Osteoblast (primary cell): ENCODE measurements around the gene ZNF778. TPM values are rescaled to one million over a fixed set of nuclear protein-coding genes. Genes with fewer than 3 reads are reported as not detected.
A peak's percentile ranks its signal among the peaks of the same experiment; 100 is the strongest.

Source experiments
- DNase-seq: peaks from one replicate; pipeline ENCODE4 v3.0.0; 2011; ENCODE audit warnings: low spot score, mixed read lengths; ENCODE audit not compliant: insufficient read length; ENCODE audit errors: missing footprints
- H2AFZ ChIP-seq: 2 replicates; pipeline ENCODE4 v1.6.0; 2011; ENCODE audit warnings: mild to moderate bottlenecking, low read length
- H3K27ac ChIP-seq: 2 replicates; pipeline ENCODE4 v1.5.1; 2011; ENCODE audit warnings: mild to moderate bottlenecking, low read depth, low read length, moderate library complexity
- H3K27me3 ChIP-seq: 2 replicates; pipeline ENCODE4 v1.6.0; 2012; ENCODE audit warnings: mild to moderate bottlenecking, control low read depth, inconsistent platforms, low read length, moderate library complexity; ENCODE audit not compliant: insufficient read depth
- H3K36me3 ChIP-seq: 2 replicates; pipeline ENCODE4 v1.5.1; 2011; ENCODE audit warnings: mild to moderate bottlenecking, low read length, control low read depth, moderate library complexity; ENCODE audit not compliant: insufficient read depth
- H3K4me1 ChIP-seq: 2 replicates; pipeline ENCODE4 v1.5.1; 2011; ENCODE audit warnings: mild to moderate bottlenecking, low read length, control low read depth, moderate library complexity; ENCODE audit not compliant: insufficient read depth
- H3K4me2 ChIP-seq: 2 replicates; pipeline ENCODE4 v1.6.0; 2011; ENCODE audit warnings: mild to moderate bottlenecking, low read length; ENCODE audit not compliant: insufficient read depth
- H3K4me3 ChIP-seq: fragments of 200-600 bp; sonication (generic); 3 replicates; pipeline ENCODE4 v1.5.1; 2012; ENCODE audit warnings: mild to moderate bottlenecking, low read length, inconsistent platforms; ENCODE audit not compliant: insufficient read depth
- H3K79me2 ChIP-seq: 2 replicates; pipeline ENCODE4 v1.6.0; 2012; ENCODE audit warnings: mild to moderate bottlenecking, low read length, control low read depth, inconsistent platforms; ENCODE audit not compliant: insufficient read depth
- H3K9me3 ChIP-seq: 2 replicates; pipeline ENCODE4 v1.5.1; 2011; ENCODE audit warnings: low read depth, low read length, control low read depth
- H4K20me1 ChIP-seq: 2 replicates; pipeline ENCODE4 v1.6.0; 2012; ENCODE audit warnings: mild to moderate bottlenecking, low read length, control low read depth; ENCODE audit not compliant: insufficient read depth
- CTCF ChIP-seq: IDR thresholded peaks from 2 replicates; pipeline ENCODE4 v1.5.1; 2011; ENCODE audit warnings: mild to moderate bottlenecking, low read depth, low read length, moderate library complexity; ENCODE audit errors: extremely low read depth
- total RNA-seq: library from RNA; depleted of rRNA; stranded (reverse); fragments of >200 nt; gene quantifications from 2 replicates; pipeline ENCODE4 v1.2.3, GENCODE V29; 2012

The ZNF778 gene
- total RNA-seq, 1 donor, result 8.7 TPM

- H4K20me1 ChIP-seq, result no peaks in the 10 kb centered on the region
- no peaks in the 10 kb centered on the region for H3K36me3 ChIP-seq
- H2AFZ ChIP-seq, result no peak overlapping the region
- no peaks in the 10 kb centered on the region for H3K9me3 ChIP-seq
- no peaks in the 10 kb centered on the region for H3K79me2 ChIP-seq
- H3K27ac ChIP-seq, result no peak overlapping the region
- no peak overlapping the region for H3K4me2 ChIP-seq
- H3K4me1 ChIP-seq, result peaks cover 2% of the 10 kb centered on the region
- H3K27me3 ChIP-seq, result no peaks in the 10 kb centered on the region
- DNase-seq, result peak; percentile 93
- H3K4me3 ChIP-seq, result no peak overlapping the region
- no peak for TF ChIP-seq CTCF
Observed at GRCh38 chr16:89192956-89193575, 24.4 kb upstream of the ZNF778 start.

- no peak overlapping the region for H3K27ac ChIP-seq
- H3K9me3 ChIP-seq, result no peaks in the 10 kb centered on the region
- H3K4me3 ChIP-seq, result no peak overlapping the region
- no peaks in the 10 kb centered on the region for H3K79me2 ChIP-seq
- TF ChIP-seq CTCF, result no peak
- H3K4me2 ChIP-seq, result no peak overlapping the region
- no peaks in the 10 kb centered on the region for H3K27me3 ChIP-seq
- H3K4me1 ChIP-seq, result peaks cover 2% of the 10 kb centered on the region
- no peaks in the 10 kb centered on the region for H4K20me1 ChIP-seq
- no peak overlapping the region for H2AFZ ChIP-seq
- peak; percentile 83 for DNase-seq
- H3K36me3 ChIP-seq, result no peaks in the 10 kb centered on the region
Observed at GRCh38 chr16:89193576-89194293, 23.8 kb upstream of the ZNF778 start.

GRCh38 chr16:89194340-89195311, 22.9 kb upstream of the ZNF778 start:
- no peak overlapping the region for H3K4me3 ChIP-seq
- H3K27me3 ChIP-seq, result peaks cover 5% of the 10 kb centered on the region
- peaks cover 2% of the 10 kb centered on the region for H3K4me1 ChIP-seq
- H3K9me3 ChIP-seq, result no peaks in the 10 kb centered on the region
- H2AFZ ChIP-seq, result no peak overlapping the region
- peak; percentile 87 for DNase-seq
- no peak for TF ChIP-seq CTCF
- H3K4me2 ChIP-seq, result no peak overlapping the region
- H4K20me1 ChIP-seq, result no peaks in the 10 kb centered on the region
- H3K79me2 ChIP-seq, result no peaks in the 10 kb centered on the region
- H3K36me3 ChIP-seq, result no peaks in the 10 kb centered on the region
- H3K27ac ChIP-seq, result no peak overlapping the region
